ENCODE data around the gene SPAG16.

DNA sequence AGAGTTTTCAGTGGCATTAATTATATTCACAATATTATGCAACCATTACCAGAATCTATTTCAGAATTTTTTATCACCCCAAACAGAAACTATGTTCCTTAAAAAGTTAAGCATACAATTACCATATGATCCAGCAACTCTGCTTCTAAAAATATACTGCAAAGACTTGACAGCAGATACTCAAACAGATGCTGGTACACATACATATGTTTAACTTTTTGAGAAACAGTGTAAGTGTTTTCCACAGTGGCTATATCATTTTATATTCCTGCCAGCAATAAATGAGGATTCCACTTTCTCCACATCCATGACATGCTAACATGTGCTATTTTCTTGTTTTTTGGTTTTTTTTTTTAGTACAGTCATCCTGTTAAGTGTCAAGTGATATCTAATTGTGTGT is 687.3 kb downstream of the SPAG16 start:
- TF ChIP-seq, protein P1, sequence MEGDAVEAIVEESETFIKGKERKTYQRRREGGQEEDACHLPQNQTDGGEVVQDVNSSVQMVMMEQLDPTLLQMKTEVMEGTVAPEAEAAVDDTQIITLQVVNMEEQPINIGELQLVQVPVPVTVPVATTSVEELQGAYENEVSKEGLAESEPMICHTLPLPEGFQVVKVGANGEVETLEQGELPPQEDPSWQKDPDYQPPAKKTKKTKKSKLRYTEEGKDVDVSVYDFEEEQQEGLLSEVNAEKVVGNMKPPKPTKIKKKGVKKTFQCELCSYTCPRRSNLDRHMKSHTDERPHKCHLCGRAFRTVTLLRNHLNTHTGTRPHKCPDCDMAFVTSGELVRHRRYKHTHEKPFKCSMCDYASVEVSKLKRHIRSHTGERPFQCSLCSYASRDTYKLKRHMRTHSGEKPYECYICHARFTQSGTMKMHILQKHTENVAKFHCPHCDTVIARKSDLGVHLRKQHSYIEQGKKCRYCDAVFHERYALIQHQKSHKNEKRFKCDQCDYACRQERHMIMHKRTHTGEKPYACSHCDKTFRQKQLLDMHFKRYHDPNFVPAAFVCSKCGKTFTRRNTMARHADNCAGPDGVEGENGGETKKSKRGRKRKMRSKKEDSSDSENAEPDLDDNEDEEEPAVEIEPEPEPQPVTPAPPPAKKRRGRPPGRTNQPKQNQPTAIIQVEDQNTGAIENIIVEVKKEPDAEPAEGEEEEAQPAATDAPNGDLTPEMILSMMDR (IDR thresholded peaks at IDR 0.05) = no peak
- no peak for TF ChIP-seq ZFX (IDR thresholded peaks at IDR 0.05; ENCODE audit: borderline replicate concordance)

All from 22Rv1 (cell line).